Caco-2 (cell line): Measurements from ENCODE around the gene KRTAP12-1. TPM values are rescaled to one million over a fixed set of nuclear protein-coding genes. Genes with fewer than 3 reads are reported as not detected.

Experiments used
- BruUV-seq: library from RNA; stranded (reverse); fragments of 400-500 nt; replicated peaks from 2 replicates; lab custom pipeline; 2021; lab: Mats Ljungman, UMichigan
- CTCF ChIA-PET: fragments of 300-600 bp; sonication (Branson Sonifier 250); formaldehyde crosslinking; loops from one replicate; lab custom pipeline; 2022; ENCODE audit warnings: antibody characterized with exemption; lab: Charles Lee
- POLR2A ChIA-PET: fragments of 300-600 bp; sonication (Branson Sonifier 250); formaldehyde crosslinking; loops from one replicate; lab custom pipeline; 2022; ENCODE audit warnings: antibody characterized with exemption; lab: Charles Lee
- DNase-seq, 2 experiments: peaks; one replicate each; pipeline versions ENCODE4 v3.0.0 to v3.0.0-alpha.2; 2020 to 2022
- H3K27me3 ChIP-seq: replicated peaks from 2 replicates; pipeline ENCODE4 v1.6.0; 2011; ENCODE audit warnings: low read length; ENCODE audit not compliant: control insufficient read depth, insufficient read depth
- H3K36me3 ChIP-seq: 2 replicates; pipeline ENCODE4 v1.5.1; 2011; ENCODE audit warnings: low read length; ENCODE audit not compliant: control insufficient read depth, insufficient read depth
- H3K4me1 ChIP-seq: fragments of 250-450 bp; sonication (Bioruptor Pico); 2 replicates; pipeline ENCODE4 v1.5.1; 2020; ENCODE audit warnings: mild to moderate bottlenecking
- H3K4me3 ChIP-seq: 2 replicates; pipeline ENCODE4 v1.5.1; 2011; ENCODE audit warnings: low read depth, mild to moderate bottlenecking, control low read depth, low read length
- H3K9me3 ChIP-seq: fragments of 250-450 bp; sonication (Bioruptor Pico); 2 replicates; pipeline ENCODE4 v1.5.1; 2020; ENCODE audit warnings: mild to moderate bottlenecking, moderate library complexity
- H3K27ac Mint-ChIP-seq: one replicate; pipeline ENCODE4 v1.8.0; 2022; ENCODE audit warnings: mixed read lengths; ENCODE audit not compliant: unreplicated experiment
- H3K27me3 Mint-ChIP-seq: one replicate; pipeline ENCODE4 v1.8.0; 2022; ENCODE audit warnings: mixed read lengths; ENCODE audit not compliant: insufficient read depth, unreplicated experiment
- H3K36me3 Mint-ChIP-seq: one replicate; pipeline ENCODE4 v1.8.0; 2022; ENCODE audit warnings: mild to moderate bottlenecking, mixed read lengths; ENCODE audit not compliant: insufficient read depth, unreplicated experiment
- H3K4me1 Mint-ChIP-seq: one replicate; pipeline ENCODE4 v1.8.0; 2022; ENCODE audit warnings: low read depth, mixed read lengths; ENCODE audit not compliant: unreplicated experiment
- H3K4me3 Mint-ChIP-seq: one replicate; pipeline ENCODE4 v1.8.0; 2022; ENCODE audit warnings: mild to moderate bottlenecking, moderate library complexity, mixed read lengths; ENCODE audit not compliant: unreplicated experiment
- H3K9me3 Mint-ChIP-seq: one replicate; pipeline ENCODE4 v1.8.0; 2022; ENCODE audit warnings: mixed read lengths; ENCODE audit not compliant: unreplicated experiment
- CTCF ChIP-seq, 2 experiments: fragments of 200-600 bp in 1 of 2; IDR thresholded peaks; 1 replicate in 1 of 2; 2 replicates in 1 of 2; pipeline versions ENCODE4 v1.5.1 to v1.8.0; 2011 to 2022; ENCODE audit warnings: antibody characterized with exemption in 1 of 2, control low read depth in 1 of 2, inconsistent platforms in 1 of 2, low read depth in 1 of 2, low read length in 1 of 2, mild to moderate bottlenecking in 1 of 2, moderate library complexity in 1 of 2; ENCODE audit not compliant: insufficient read depth in 1 of 2, severe bottlenecking in 1 of 2, unreplicated experiment in 1 of 2
- intact Hi-C: fragments of 100-400 bp; cut with micrococcal nuclease; formaldehyde crosslinking; loops from one replicate; pipeline ENCODE4 v1.10.0; 2022; ENCODE audit not compliant: unreplicated experiment
- total RNA-seq: library from RNA; stranded (reverse); gene quantifications from 2 replicates; pipeline ENCODE4 v1.2.3, GENCODE V29; 2022

The KRTAP12-1 gene
- total RNA-seq, 1 experiment from 2014 or later: not detected

- no peak for DNase-seq
- BruUV-seq: no TSS peak
- Mint-ChIP-seq H3K4me1 (no peaks in the 10 kb centered on the region), H3K27me3 (peaks cover 17% of the 10 kb centered on the region), H3K4me3 (no peak overlapping the region), H3K9me3 (no peaks in the 10 kb centered on the region), H3K36me3 (no peaks in the 10 kb centered on the region), H3K27ac (no peak overlapping the region)
- no peak overlapping the region for H3K4me3 ChIP-seq
- ChIA-PET POLR2A (no interaction called here), CTCF (no interaction called here)
- no peaks in the 10 kb centered on the region for H3K36me3 ChIP-seq
- intact Hi-C loops: no loop called here
- no peaks in the 10 kb centered on the region for H3K9me3 ChIP-seq
- no peak for TF ChIP-seq CTCF (IDR thresholded peaks at IDR 0.05; ENCODE audit: insufficient read depth in 1 of 2, low read depth in 1 of 2, low read length in 1 of 2, severe bottlenecking in 1 of 2, unreplicated experiment in 1 of 2)
- no peaks in the 10 kb centered on the region for H3K4me1 ChIP-seq
- H3K27me3 ChIP-seq: no peaks in the 10 kb centered on the region
Measured at GRCh38 chr21:44716984-44717383, 35.0 kb upstream of the KRTAP12-1 start.

- ChIA-PET POLR2A (no interaction called here), CTCF (interaction anchor here (0.5 kb wide), 1 partner anchor 38 kb away, joined by 3 read pairs; no protein-coding TSS in a partner anchor)
- intact Hi-C loops: no loop called here
- BruUV-seq: no TSS peak
- no peak for TF ChIP-seq CTCF (IDR thresholded peaks at IDR 0.05; ENCODE audit: insufficient read depth in 1 of 2, low read depth in 1 of 2, low read length in 1 of 2, severe bottlenecking in 1 of 2, unreplicated experiment in 1 of 2)
- Mint-ChIP-seq H3K4me3 (no peak overlapping the region), H3K9me3 (no peaks in the 10 kb centered on the region), H3K4me1 (peaks cover 7% of the 10 kb centered on the region), H3K27ac (no peak overlapping the region), H3K36me3 (no peaks in the 10 kb centered on the region), H3K27me3 (peaks cover 16% of the 10 kb centered on the region)
- H3K4me3 ChIP-seq: no peak overlapping the region
- no peaks in the 10 kb centered on the region for H3K27me3 ChIP-seq
- peaks cover 6% of the 10 kb centered on the region; the same call in 1 of the 2 replicates for H3K4me1 ChIP-seq
- no peaks in the 10 kb centered on the region for H3K36me3 ChIP-seq
- no peaks in the 10 kb centered on the region for H3K9me3 ChIP-seq
- DNase-seq: no peak
Measured at GRCh38 chr21:44714905-44715304, 32.9 kb upstream of the KRTAP12-1 start.

GRCh38 chr21:44713846-44714245 lies 31.9 kb upstream of the KRTAP12-1 start:
- ChIA-PET CTCF (interaction anchor here (0.8 to 1.1 kb wide), 2 partner anchors 79 to 80 kb away, joined by 3 read pairs; no protein-coding TSS in a partner anchor), POLR2A (no interaction called here)
- no peak overlapping the region for H3K4me3 ChIP-seq
- no TSS peak for BruUV-seq
- DNase-seq: no peak
- H3K27me3 ChIP-seq: no peaks in the 10 kb centered on the region
- H3K36me3 Mint-ChIP-seq: no peaks in the 10 kb centered on the region
- no peak overlapping the region for H3K4me3 Mint-ChIP-seq
- no peaks in the 10 kb centered on the region for H3K9me3 Mint-ChIP-seq
- TF ChIP-seq CTCF (IDR thresholded peaks at IDR 0.05; ENCODE audit: insufficient read depth in 1 of 2, low read depth in 1 of 2, low read length in 1 of 2, severe bottlenecking in 1 of 2, unreplicated experiment in 1 of 2): no peak
- intact Hi-C loops: no loop called here
- H3K27ac Mint-ChIP-seq: no peak overlapping the region
- peaks cover 6% of the 10 kb centered on the region; the same call in 1 of the 2 replicates for H3K4me1 ChIP-seq
- H3K4me1 Mint-ChIP-seq: peaks cover 7% of the 10 kb centered on the region
- no peaks in the 10 kb centered on the region for H3K9me3 ChIP-seq
- H3K27me3 Mint-ChIP-seq: peaks cover 12% of the 10 kb centered on the region
- no peaks in the 10 kb centered on the region for H3K36me3 ChIP-seq
